AG08396 (cell line): ENCODE results near the gene ZNF423.

Experiments used
- DNase-seq: peaks from one replicate; pipeline ENCODE4 v3.0.0; 2012; ENCODE audit warnings: low spot score, mixed read lengths

Gene ZNF423

DNA sequence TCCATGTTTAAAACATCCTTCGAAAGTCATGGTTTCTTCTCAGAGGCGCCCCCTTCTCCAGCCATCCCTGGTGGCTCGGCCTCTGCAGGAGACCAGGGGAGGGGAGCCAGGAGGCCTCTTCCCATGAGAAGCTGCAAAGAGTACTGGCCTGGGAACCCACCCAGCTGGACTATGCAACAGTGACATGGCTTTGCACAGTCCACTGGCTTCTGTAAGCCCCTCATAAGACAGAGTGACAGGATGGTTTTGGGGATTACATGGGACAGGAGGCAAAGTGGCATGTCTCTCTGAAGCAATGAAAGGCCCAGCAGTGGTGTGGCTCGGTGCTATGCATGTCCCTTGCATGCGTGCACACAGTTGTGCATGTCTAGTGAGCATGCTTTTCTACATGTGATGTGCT lies 382.8 kb downstream of the ZNF423 start:
- DNase-seq: no peak

DNA sequence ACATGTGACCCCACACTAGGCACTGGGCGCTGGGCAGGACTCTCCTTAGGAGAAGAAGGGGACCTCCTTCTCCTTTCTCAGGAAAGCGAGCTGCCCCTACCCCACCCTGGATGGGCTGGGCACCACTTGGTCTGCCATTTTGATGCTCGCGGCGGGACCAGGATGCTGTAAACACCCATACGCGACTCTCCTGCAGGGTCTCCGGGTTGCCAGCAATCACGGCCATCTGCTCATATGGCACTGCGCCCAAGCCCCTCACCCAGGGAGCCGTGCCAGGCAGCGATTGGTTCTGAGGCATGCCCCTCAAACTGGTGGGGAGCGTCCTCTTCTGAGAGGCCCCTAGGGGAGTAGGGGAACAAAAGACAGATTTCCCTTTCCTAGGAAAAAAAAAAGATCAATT lies 383.3 kb downstream of the ZNF423 start:
- DNase-seq: no peak

DNA sequence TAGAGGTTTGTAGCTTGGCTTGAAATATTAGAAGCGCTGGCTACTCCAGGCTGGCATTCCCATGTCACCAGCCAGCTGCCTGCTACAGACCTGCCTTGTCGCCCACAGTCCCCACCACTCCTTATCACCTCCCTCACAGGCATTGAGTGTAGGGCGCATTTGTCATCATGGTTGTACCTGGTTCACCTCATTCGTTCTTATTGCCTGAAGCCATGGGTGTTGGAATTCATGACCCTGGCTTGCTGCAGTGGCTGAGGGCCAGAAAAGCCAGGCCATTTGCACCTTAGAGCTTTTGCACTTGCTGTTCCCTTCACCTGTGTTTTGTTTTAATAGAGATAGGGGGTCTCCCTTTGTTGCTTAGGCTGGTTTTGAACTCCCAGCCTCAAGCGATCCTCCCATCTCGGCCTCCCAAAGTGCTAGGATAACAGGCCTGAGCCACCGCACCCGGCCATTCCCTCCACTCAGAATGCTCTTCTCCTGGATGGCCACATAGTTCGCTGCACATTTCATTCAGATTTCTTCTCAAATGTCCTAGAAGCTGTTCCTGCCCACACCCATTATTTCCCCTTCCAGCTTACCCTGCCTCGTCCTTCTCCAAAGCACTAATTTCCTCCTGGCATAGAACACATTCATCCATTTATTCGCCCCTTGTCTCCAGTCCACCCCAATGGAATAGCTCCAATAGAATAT lies 384.7 kb downstream of the ZNF423 start:
- DNase-seq: no peak

DNA sequence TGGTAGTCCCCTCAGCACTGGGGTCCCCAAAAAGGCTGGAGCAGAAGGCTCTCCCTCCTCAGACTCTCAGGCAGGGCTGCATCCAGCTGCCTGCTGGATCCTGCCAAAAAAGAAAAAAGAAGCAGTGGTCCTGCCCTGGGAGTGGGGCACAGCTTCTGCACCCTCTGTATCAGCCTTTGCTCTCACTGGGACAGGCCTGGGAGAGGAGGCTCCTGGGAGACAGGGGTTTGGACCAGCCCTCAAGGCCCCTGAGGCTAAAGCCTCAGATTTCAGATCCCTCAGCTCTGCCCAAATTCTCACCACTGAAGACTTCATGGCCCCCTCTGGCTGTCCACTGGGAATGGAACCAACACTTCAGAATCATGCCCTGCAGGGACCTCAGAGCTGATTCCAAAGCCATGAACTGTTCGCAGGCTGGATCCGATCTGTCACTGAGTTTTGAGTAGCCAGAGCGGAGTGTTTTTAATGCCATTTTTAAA lies 385.4 kb downstream of the ZNF423 start:
- DNase-seq: no peak

DNA sequence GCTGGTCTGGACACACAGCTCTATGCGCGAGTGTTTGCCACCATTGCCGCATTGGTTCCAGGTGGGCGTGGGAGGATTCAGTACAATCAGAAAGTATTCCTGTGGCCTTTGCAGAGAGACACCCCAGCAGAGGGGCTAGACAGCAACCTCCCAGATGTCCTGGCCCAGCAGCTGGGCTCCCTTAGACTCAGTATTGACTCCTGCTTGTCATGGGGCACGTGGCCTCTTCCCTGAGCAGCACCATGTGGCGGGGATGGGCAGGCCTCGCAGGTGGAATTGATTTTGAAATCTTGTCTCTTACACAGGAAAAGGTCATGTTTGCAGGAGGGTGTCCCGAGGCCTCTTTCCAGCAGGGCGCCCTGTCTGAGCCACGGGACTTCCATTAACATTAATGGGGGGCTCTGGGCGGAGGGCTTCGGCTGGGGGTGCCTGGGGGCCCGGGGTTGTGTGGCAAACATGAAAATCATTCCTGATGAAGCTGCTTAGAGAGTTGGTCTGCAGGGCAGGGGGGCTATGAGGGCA lies 385.9 kb downstream of the ZNF423 start:
- DNase-seq: no peak

DNA sequence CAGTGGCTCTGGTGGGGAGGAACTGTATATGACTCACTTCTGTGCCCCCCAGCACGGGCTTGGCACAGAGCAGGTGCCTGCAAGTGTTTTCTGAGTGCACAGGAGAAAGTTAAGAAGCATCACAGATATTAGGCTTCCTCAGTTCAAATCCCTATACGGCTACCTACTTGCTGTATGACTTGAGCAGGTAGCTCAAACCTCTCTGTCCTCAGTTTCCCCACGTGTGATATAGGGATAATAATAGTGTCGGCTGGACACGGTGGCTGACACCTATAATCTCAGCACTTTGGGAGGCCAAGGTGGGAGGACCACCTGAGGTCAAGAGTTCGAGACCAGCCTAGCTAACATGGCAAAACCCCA lies 386.6 kb downstream of the ZNF423 start:
- no peak for DNase-seq

DNA sequence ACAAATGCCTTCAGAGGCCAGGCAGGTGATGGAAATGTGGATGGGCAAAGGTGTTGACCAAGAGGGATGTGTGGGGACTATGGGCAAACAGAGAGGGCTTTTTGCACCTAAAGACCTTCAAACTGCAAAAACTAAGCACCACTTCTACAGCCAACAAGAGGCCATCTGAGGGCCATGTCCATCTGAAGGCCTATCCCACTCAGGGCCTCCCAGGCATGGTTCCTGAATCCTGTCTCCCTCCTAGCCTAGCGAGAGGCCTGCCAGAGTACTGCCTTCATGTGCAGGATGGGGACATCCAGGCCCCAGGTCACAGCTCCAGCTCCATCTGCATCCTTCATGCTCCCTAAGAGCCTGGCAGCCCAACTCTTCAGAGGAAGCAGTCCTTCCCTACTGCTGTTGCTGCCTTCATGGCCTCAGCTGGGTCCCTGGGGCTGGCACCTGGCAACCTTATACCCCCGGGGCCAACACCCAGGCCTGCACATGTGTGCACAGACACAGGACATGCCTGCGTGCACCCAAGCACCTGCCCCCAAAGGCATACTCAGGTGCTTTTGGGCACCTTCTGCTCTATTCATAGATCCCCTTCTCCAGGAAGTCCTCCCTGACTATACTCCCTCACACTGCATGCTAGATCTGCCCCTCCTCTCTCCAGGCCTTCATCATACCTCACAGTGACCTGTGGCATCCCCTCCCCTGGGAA lies 387.2 kb downstream of the ZNF423 start:
- no peak for DNase-seq

DNA sequence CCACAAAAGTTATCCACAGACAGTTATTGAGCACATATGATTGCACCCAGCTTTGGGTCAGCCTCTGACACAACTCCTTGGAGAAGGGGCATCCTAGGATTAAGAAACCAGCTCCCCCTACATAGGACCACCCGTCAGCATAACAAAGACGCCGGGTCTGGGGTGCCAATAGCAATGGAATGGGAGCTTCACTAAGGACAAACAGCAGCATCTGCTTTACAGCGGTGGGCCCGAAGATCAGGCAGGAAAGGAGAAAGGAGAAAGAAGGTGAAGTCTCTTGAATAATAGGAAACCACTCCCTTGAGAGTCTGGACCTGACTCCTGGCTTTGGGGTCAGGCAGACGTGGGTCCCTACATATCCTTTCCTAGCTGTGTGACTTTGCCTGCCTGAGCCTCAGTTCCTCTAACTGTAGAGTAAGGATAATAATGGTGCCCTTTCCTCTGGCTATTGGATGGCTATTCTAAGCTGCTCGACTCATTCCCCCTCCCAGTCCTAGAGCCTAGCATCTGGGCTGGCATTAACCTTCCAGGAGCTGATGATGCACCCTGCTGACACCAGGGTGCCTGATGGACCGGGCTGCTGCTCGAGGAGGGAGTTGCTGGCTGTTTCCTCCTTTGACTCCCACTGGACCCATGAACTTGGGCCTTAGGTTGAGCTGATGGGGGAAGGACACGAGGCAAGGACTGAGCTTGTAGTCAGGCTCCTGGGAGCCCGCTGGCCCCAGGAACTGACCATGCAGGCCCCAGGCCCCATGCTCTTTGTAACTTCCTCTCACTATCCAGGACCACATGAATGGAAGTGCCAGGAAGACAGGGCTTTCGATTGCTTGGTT lies 388.2 kb downstream of the ZNF423 start:
- no peak for DNase-seq

DNA sequence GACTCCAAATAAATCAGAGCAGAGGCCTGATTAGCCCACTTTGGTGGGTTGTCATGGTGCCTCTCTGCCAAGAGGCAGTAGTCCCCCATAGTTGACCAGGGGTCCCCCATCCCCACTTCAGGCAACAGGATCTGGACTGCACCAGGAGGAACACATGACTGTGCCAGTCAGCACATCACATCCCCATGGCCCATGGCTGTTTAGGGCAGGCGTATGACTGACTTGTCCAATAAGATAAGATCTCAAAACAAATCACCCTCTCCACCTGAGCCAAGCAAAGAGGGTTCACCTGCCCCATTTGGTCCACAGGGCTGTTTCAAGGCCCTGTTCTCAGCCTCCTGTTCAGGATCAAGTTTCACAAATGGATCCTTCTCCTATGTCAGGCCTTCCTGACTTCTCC lies 389.0 kb downstream of the ZNF423 start:
- DNase-seq: no peak

DNA sequence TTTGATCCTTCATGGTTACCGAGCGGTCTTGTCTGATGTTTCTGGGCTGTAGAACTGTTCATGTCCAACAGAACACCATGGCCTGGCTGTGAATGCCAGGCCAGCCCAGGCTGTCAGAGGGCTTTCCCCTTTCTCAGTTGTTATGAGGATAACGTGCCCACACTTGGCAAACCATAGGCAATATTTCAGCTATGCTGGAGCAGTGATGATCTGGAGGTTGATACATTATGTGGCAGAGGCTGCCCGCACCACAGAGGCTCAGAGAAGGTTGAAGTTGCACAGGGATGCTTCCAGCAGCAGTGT lies 389.4 kb downstream of the ZNF423 start:
- DNase-seq: no peak

DNA sequence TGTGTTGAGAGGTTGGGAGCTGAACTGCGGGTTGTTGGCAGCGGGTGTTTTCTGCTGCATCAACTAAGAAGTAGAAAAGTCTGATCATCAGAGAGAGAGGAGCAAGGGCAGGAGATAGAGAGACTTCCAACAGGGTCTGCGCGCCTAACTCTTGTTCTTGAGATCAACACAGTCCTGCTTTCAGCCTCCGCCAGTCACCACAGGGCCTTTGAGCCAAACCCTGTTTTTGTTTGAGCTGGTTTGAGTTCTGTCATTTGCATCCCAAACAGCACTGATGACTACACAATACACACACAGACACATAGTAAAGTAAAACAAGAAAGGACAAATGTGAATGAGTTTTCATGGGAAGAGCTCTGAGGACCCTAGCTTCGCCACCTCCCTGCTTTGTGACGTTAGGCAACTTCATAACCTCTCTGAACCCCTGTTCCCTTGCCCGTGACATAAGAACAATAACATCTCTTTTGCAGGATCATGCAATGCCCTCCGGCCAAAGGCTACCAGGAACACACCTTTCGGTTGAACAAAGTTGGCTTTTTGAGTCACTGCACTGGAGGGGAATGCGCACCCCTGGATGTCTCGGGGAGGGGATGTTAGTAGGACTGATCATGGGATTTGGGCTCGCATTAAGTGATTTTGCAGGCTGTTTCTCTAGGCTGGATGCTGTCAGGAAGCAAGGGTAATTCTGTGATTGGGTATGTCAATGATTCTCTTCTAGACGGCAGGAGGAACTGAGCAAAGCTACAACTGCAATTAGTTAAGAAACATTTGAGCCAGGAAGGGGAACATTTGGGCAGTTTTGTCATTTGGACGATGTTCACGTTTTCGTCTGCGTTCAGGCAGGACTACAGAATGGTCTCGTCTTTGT lies 390.0 kb downstream of the ZNF423 start:
- no peak for DNase-seq

DNA sequence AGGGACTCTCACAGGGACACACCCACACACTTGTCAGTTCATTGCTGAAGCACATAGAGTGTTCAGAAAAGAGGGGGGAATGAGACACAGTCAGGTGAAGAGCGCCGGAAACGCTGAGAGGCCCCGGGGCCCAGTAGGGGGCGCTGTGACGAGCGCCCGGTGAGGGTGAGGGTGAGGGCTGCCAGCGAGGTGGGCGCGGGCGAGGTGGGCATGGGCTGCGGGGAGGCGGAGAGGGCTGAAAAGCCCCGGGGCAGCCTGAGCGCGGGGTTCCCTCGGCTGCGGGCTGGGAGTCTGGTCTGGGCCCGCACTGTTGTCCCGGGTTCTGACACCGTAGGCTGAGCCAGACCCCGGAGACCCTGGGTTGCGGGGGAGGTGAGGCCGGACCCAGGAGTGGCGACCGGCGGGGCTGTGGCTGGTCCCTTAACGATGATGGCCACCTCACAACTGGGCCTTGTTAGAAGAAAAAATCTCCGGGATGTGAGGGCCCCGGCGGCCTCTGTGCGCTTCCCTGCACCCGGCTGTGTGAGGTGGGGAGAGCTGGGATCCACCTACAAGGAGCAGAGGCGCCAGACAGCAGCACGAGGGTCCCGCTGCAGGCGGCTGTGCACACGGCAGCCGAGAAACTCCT lies 390.9 kb downstream of the ZNF423 start:
- no peak for DNase-seq

DNA sequence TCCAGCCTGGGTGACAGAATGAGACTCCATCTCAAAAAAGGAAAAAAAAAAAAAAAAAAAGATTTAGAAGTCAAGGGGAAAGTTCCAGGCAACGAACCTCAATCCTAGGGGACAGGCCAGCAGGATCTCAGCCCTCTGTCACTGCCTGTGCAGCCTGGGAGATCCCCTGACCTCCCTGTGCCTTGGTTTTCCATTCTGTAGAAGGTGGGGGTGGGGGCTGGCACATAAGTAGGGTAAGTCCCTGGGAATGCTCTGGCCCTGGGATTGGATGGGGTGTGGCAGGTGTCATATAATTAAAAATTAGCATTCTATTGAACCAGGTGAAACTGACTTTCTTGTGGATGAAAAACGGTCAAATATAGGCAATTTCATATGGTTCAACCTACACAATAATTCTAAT lies 391.8 kb downstream of the ZNF423 start:
- DNase-seq: no peak

DNA sequence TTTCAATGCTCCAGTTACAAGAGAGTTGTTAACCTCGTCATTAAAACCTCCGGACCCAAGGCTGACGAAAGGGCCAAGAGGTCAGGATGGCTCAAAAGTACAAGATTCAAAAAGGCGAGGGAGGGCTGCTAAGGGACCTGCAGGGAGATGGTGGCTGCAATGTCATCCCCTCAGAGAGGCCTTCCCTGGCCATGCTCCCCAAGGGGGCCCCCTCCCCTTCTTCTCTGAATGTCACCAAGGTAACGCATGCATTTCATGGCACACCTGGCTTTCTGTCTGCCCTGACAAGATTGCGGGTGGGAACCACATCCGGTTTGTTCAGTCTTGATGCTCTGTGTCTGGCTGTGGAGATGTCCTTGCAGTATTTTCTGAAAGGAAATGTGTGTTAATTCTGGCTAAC lies 392.4 kb downstream of the ZNF423 start:
- no peak for DNase-seq

DNA sequence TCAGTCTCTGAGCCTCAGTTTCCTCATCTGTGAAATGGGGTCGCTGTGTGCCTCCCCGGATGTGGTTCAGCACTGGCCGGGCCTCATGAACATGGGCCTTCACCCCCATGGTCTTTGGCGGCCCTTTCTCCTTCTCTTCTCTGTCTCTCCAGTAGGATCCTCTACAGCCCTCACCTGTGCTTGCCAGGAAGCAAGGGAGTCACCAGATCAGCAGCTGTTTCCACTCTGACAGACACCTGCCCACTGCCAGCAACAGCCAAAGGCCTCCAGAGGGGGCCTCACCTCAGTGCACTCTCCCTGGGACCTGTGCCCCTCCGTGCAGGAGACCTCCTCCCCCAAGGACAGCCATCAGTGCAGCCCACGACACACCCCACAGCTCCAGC lies 392.9 kb downstream of the ZNF423 start:
- no peak for DNase-seq

DNA sequence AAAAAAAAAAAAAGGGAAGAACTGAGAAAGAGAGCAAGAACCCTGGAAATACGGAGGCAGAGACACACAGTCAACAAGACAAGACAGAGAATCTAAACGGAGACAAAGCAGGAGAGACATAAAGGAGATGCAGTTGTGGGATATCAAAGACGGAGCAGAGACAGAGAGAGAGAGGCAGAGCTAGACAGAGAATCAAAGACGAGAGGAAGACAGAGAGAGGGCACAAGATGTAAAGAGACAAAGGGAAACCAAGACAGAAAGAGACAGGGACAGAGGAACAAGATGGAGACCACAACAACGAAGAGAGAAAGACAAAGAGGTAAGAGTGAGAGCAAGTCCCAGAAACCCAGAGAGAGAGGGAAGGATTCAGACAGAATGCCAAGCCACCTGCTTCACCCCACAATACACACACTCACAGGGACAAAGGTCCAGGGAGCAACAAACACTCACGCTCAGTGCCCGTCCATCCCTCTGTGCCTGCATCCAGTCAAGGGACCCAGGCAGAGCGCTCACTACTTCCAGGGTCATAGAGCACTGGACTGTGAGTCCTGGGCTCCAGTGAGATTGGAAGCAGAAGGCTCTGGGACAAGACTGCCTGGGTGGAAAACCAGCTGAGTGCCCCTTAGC lies 393.4 kb downstream of the ZNF423 start:
- no peak for DNase-seq

DNA sequence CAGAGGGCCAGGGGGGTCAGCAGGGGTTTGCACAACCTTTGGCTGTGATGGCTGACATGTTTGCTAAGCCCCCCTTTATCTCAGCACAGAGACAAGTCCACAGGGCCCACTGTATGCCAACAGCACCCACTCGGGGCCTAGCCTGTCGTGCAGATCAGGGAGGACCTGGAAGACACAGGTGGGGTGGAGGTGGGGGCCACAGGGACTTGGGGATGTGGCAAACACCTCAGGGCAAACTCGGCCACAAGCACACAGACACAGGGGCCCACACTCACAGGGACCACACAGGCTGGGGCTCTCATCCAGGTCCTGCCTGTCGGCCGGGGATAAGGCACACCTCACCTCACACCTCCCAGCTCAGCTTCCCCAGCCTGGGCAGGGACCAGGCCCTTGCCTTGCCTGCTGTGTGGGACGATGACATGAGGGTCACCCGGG lies 394.4 kb downstream of the ZNF423 start:
- no peak for DNase-seq

DNA sequence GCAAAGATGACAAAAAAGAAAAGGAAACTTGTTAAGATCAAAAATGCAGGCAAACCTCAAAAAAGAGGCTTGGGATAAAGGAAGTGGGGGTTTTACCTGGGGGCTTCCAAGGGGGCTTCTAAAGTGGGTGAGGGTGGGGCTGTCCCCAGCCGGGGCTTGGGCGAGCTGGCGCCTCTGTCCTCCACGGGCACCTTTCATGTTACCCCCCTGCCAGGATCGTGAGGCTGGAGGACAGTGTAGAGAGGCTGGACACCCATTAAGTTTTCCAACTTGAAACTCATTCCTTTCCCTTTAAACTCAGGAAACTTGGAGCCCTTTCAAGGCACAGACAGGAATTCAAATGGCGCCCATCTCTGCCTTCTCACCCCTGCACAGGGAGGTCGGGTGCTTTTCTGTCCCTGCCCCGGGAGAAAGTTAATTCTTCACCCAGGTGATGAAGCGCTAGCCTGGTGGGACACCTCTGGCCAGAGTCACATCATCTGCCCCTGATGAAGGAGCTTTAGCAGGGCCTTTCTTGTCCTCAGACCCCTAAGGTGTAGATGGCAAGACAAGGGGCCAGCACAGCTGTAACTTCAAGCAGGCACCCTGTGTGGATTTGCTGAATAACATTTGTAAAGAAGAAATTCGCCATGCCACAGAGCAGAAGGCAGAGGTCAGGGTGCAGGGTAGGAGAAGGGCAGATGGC lies 395.0 kb downstream of the ZNF423 start:
- DNase-seq: no peak

DNA sequence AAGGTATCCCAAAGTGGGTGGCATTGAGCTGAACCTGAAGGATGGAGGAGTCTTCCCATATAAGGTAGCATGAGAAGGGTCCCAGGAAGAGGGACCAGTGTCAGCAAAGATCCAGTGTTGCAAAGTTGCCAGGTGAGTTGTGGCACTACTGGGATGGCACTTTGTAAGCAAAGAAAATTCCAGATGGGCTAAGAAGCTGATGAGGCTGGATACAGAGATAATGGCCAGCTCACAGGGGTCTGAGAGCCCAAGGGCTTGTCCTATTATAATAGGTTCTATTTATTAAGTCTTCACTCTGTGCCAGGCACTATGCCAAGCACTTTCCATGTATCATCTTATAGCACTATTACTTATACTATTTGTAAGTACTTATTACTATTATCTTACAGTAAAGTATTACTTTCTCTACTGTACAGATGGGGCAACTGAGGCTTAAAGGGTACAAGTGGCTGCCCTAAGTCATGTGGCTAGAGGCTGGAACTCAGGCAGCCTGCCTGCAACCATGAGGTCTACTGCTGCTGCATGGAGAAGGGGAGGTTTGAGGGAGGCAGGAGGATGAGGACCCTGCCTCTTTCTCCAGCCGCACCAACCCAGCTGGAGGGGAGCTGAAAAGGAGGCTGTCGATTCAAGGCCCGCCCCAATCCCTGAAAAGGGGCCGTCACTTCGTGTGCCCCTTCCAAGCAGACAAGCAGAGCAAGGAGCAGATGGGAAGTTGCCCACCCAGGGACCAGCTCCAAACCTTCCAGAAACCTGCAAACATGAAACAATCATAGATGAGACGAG lies 395.8 kb downstream of the ZNF423 start:
- DNase-seq: no peak
